ENCODE measurements around the gene FUS. TPM values are rescaled to one million over a fixed set of nuclear protein-coding genes. Genes with fewer than 3 reads are reported as not detected.

FUS gene
- total and polyA plus RNA-seq, 2 of the 13 experiments (the other 11 are each of a cell fraction or from before 2014, with no cell fraction given), result 68.1 to 168 TPM

DNA sequence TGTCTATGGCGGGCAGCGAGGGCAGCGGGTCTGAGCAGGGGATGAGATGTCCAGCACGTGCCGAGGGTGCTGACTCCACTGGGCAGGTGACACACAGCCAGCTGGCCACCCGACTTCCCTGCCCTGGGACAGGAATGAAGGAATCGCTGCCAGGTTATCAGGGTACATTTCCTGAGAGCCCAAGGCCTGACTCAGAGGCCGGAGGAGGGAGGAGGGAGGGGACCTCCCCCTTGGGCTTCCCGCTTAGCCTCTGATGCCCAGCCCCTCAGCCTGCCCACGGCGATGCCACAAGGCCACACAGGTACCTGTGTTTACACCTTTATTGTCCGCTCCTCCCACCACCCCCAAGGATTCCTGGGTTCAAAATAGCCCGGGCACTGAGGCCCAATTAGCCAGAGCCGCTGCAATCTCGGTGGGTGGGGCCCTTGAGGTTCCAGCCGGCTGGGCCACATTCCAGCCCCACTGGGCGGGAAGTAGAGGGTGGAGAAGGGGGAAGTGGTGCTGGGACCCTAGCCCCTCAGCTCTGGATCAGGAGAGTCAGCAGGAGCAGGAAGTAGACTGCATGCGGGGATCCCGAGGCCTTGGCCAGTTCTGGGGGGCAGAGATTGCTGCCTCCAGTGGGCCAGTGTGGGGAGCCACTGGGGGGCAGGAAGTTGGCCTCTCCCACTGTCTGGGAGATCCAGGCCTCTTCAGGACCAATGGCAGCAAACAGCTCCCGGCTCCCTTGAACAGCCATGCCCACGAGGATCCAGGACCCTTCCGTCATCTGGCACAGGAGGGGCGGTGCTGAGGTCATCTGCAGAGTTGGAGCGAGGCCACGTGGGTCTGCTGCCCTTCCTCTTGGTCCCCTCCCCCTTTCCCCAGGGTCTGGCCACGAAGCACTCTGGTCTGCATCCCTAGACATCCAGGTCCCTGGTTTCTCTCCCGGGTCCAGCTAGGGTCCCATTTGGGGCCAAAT lies 41.0 kb upstream of the FUS start (continued):
- TF ChIP-seq ZNF879 (CRISPR knock-in tag; IDR thresholded peaks at IDR 0.05) (no peak), ZNF432 (CRISPR knock-in tag; IDR thresholded peaks at IDR 0.05; ENCODE audit: borderline replicate concordance) (no peak), HDAC2 (CRISPR knock-in tag; IDR thresholded peaks at IDR 0.05) (0 out of 2 replicates have a peak, but pooled peaks have one; percentile 27), IKZF5 (CRISPR knock-in tag; IDR thresholded peaks at IDR 0.05) (no peak), POGZ (CRISPR knock-in tag; IDR thresholded peaks at IDR 0.05) (no peak), ATM (IDR thresholded peaks at IDR 0.05; ENCODE audit: borderline replicate concordance) (no peak), ZNF24 (IDR thresholded peaks at IDR 0.05) (no peak), ZNF558 (CRISPR knock-in tag; IDR thresholded peaks at IDR 0.05; ENCODE audit: borderline replicate concordance) (no peak; the same call in 1 of the 2 replicates), MIER2 (CRISPR knock-in tag; IDR thresholded peaks at IDR 0.05) (0 out of 2 replicates have a peak, but pooled peaks have one; percentile 37), ZSCAN25 (CRISPR knock-in tag; IDR thresholded peaks at IDR 0.05) (0 out of 2 replicates have a peak, but pooled peaks have one; percentile 6), HNF1A (IDR thresholded peaks at IDR 0.05; ENCODE audit: low read depth) (no peak), HNF1A (CRISPR knock-in tag; IDR thresholded peaks at IDR 0.05; ENCODE audit: borderline replicate concordance) (no peak), TGIF2 (CRISPR knock-in tag; IDR thresholded peaks at IDR 0.05) (no peak), ZNF543 (CRISPR knock-in tag; IDR thresholded peaks at IDR 0.05) (no peak), ZBTB39 (CRISPR knock-in tag; IDR thresholded peaks at IDR 0.05) (no peak), ZNF335 (CRISPR knock-in tag; IDR thresholded peaks at IDR 0.05) (no peak)
- TF ChIP-seq, protein P1, sequence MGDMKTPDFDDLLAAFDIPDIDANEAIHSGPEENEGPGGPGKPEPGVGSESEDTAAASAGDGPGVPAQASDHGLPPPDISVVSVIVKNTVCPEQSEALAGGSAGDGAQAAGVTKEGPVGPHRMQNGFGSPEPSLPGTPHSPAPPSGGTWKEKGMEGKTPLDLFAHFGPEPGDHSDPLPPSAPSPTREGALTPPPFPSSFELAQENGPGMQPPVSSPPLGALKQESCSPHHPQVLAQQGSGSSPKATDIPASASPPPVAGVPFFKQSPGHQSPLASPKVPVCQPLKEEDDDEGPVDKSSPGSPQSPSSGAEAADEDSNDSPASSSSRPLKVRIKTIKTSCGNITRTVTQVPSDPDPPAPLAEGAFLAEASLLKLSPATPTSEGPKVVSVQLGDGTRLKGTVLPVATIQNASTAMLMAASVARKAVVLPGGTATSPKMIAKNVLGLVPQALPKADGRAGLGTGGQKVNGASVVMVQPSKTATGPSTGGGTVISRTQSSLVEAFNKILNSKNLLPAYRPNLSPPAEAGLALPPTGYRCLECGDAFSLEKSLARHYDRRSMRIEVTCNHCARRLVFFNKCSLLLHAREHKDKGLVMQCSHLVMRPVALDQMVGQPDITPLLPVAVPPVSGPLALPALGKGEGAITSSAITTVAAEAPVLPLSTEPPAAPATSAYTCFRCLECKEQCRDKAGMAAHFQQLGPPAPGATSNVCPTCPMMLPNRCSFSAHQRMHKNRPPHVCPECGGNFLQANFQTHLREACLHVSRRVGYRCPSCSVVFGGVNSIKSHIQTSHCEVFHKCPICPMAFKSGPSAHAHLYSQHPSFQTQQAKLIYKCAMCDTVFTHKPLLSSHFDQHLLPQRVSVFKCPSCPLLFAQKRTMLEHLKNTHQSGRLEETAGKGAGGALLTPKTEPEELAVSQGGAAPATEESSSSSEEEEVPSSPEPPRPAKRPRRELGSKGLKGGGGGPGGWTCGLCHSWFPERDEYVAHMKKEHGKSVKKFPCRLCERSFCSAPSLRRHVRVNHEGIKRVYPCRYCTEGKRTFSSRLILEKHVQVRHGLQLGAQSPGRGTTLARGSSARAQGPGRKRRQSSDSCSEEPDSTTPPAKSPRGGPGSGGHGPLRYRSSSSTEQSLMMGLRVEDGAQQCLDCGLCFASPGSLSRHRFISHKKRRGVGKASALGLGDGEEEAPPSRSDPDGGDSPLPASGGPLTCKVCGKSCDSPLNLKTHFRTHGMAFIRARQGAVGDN (CRISPR knock-in tag; IDR thresholded peaks at IDR 0.05), result peak; percentile 89

All from HepG2 (cell line).